ENCODE measurements around the gene DOK5.

DNA sequence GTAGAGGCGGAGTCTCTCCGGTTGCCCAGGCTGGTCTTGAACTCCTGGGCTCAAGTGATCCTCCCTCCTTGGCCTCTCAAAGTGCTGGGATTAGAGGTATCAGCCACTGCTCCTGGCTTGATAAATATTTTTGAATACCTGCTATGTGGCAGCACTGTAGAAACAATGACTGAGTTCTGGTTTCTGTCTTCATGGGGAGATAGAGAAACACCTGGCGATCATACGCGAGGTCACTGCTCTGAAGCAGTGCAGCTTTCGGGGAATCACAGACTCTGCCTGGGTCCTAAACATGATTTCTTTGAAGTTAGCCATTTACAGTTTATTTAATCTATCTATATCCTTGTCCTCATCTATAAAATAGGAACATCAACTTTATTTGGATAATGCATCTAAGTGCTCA is 31.2 kb downstream of the DOK5 start:
- TF ChIP-seq POLR2A (IDR thresholded peaks at IDR 0.05): no peak
- TF ChIP-seq, protein P1, sequence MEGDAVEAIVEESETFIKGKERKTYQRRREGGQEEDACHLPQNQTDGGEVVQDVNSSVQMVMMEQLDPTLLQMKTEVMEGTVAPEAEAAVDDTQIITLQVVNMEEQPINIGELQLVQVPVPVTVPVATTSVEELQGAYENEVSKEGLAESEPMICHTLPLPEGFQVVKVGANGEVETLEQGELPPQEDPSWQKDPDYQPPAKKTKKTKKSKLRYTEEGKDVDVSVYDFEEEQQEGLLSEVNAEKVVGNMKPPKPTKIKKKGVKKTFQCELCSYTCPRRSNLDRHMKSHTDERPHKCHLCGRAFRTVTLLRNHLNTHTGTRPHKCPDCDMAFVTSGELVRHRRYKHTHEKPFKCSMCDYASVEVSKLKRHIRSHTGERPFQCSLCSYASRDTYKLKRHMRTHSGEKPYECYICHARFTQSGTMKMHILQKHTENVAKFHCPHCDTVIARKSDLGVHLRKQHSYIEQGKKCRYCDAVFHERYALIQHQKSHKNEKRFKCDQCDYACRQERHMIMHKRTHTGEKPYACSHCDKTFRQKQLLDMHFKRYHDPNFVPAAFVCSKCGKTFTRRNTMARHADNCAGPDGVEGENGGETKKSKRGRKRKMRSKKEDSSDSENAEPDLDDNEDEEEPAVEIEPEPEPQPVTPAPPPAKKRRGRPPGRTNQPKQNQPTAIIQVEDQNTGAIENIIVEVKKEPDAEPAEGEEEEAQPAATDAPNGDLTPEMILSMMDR (IDR thresholded peaks at IDR 0.05): no peak
